NCI-H2081 treated with DMSO at 0.1 percent for 48 hours (cell line): Measurements from ENCODE around the gene ABCG4.
"Not testable (repeated sequence)": the region's sequence is repeated elsewhere in the genome, so short reads cannot be mapped to it uniquely, and the experiment has no call there.

Experiments
- DNase-seq: peaks from one replicate; lab custom pipeline; 2025; lab: John Stamatoyannopoulos, UW

Gene ABCG4

DNA sequence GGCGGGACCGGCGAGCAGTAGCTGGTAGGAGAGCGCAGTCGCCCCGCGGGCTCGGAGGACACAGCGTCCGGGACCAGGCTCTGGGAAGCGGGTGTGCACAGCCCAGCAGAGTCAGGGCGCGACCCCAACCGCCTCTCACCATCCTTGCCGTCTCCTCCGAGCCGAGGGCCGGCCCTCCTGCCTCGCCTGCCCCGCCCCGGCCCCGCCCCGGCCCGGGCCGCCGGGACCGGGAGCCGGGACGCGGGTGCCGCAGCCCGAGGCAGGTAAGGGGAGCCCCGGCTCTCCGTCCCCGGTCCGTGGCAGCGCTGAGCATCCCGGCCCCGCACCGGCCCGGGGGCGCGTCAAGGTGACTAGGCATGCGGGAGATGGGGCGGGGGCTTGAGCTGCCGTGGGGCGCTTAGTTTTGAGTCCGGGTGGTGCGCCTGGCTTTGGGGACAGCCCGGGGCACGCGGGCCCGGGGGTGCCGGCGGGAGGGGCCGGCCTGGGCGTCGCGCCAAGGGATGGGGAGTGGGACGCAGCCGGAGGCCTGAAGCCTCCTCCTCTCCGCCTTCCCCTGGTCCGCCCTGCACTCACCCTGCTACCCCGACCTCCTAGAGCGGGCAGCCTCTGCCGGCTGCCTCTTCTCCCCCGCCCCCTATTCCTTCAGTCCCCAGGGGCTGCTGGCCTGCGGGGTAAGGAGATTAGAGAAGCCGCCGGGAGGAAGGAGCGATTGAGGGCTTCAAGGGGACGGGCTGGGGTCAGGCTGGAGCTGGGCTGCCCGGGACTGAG lies at the start of gene ABCG4:
Gene ABCG4 (plus strand): TSS at position 35 of the 768 bp plus-strand sequence. CDS start 914 bp downstream, outside the sequence.
- DNase-seq, result no peak

DNA sequence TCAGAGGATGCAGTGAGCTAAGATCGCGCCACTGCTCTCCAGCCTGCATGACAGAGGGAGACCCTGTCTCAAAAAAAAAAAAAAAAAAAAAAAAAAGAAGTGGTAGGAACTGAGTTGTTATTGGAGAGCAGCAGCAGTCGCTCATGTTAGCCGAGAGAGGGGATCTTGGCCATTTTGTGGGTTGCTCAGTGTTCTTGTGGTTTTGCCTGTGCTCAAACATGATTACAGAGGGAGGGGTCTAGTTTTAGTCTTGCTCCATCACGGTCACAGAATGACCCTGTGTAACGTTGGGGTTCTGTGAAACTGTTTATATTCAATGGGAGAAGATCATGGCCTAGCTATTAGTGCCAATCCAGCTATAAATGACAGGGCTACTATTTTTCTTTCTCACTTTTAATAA lies 49.1 kb upstream of the ABCG4 start:
- DNase-seq, result no peak

DNA sequence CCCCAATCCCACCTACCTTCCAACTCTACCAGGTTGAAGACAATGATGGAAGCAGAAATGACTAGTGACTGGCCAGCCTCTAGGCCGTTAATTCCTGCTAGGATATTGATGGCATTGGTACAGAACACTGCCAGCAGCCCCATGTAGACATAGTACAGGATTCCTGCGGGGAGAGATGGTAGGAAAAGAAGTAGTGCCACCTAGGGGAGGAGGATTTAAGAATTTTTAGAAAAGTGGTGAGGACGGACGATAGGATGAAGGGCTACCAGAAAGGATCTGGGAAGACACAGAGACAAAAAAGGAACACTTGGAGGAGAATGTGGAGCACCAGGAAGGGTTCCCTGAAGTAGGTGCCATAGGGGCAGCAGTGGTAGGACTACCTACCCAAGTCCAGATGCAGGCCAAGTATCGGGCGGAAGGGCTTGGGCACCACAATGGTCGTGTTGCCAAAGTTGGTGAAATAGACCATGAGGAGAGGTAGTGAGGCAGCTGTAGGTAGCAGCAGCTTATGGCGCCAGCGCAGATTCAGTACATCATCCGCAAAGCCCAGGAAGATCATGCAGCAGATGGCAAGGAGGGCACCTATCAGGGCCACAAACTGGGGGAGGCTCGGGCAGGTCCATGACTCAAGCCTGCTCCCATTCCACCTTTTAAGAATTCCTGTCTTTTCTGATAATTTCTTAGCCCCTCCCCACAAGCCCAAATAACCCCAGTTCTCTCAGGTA lies 48.4 kb upstream of the ABCG4 start:
- DNase-seq, result peak; percentile 9

DNA sequence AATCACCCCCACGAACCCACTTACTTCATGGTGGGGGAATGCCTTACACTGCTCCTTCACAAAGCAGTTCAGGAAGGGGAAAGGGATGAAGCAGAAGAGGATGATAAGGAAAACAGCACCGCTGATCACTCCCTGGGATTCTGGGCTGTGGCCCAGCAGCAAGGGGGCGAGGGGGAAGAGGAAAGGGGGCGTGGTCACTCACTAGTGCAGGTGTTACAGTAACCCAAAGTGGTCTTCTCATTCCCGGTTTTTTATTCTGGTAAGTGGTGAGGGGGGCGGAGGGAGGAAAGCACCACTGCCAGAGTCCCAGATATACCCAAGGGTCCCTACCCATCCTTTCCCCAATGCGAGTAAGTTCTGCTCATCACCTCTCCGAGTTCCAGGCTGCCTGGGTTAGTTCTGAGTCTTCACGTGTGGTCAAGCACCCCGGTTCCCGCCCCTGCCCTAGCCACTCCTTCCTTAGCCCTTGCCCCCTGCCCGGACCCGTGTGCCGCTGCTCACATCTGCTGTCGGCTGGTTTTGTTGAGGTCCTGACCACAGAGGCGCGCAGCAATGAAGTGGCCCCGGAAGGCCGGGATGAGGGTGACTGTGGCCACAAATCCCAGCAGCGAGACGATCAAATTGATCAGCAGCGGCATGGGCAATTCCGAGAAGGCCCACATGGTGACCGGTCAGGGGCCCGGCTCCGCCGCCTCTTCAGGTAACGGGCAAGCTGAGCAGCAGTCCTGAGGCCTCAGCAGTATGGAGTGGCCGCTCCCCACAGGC lies 47.7 kb upstream of the ABCG4 start:
- no peak for DNase-seq

DNA sequence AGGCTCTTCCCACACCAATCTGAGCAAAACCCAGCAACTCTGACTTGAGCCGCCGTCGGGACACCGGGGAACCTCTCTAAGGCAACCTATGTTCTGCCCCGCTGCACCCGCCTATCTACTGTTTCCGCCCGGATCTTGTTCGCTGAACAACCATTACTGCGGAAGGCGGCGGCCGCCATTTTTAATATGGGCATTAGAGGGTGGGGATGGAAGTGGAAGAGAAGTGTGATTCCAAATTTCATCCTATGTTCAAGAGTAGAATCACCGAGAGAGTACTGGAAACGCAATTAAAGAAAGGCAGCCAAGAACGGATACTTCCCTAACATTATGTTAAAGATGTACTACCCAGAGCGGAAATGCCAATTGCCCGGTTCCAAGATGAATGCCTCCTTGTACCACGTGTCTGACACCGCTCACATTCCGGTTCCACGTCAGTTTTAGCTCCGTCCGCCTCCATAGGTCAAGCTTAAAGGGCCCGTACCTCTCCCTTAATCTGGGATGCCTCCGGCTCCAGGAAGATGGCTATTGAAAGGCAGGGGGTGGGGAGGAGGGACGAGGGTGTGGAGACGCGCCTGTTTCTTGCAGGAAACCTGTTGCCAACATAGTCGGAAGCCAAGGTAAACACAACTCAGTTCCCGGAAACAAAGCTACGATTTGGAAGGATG lies 47.0 kb upstream of the ABCG4 start, which contains the start of gene DPAGT1:
Gene DPAGT1 (minus strand): TSS at position 95 of the 665 bp plus-strand sequence. CDS start 198 bp downstream, outside the sequence.
- peak; percentile 93 for DNase-seq

DNA sequence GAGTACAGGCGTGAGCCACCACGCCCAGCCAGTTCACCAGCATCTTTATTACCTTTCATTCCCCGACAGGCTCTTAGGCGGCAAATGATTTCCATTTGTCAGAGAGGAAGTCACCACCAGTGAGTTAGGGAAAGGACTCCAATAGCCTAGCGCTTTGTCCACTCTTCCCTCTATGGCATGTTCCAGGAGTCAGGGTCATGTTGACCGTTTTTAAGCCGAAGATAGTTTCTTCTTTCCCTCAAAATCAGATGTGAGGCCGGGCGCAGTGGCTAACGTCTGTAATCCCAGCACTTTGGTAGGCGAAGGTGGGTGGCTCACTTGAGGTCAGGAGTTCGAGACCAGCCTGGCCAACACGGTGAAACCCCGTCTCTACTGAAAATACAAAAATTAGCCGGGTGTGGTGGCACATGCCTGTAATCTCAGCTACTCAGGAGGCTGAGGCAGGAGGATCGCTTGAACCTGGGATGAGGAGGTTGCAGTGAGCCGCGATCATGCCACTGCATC lies 45.6 kb upstream of the ABCG4 start:
- not testable (repeated sequence) for DNase-seq

DNA sequence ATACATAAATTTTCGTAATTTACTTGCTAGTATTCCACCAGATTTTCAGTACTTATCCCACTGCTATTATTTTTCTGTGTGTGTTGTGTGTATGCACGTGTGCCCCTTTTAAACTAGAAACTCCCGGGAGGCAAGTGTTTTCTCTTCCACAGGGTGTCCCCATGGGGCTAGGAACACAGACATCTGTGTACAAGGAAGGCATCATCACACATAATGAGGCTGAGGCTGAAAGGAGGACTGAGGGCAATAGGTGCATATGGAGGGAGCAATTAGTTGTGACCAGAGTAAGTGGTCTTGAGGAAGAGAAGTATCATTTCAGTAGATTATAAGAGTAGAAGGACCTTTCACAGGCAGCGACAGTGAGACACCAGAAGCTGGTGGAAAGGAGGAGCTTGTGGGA lies 45.1 kb upstream of the ABCG4 start:
- DNase-seq, result no peak

DNA sequence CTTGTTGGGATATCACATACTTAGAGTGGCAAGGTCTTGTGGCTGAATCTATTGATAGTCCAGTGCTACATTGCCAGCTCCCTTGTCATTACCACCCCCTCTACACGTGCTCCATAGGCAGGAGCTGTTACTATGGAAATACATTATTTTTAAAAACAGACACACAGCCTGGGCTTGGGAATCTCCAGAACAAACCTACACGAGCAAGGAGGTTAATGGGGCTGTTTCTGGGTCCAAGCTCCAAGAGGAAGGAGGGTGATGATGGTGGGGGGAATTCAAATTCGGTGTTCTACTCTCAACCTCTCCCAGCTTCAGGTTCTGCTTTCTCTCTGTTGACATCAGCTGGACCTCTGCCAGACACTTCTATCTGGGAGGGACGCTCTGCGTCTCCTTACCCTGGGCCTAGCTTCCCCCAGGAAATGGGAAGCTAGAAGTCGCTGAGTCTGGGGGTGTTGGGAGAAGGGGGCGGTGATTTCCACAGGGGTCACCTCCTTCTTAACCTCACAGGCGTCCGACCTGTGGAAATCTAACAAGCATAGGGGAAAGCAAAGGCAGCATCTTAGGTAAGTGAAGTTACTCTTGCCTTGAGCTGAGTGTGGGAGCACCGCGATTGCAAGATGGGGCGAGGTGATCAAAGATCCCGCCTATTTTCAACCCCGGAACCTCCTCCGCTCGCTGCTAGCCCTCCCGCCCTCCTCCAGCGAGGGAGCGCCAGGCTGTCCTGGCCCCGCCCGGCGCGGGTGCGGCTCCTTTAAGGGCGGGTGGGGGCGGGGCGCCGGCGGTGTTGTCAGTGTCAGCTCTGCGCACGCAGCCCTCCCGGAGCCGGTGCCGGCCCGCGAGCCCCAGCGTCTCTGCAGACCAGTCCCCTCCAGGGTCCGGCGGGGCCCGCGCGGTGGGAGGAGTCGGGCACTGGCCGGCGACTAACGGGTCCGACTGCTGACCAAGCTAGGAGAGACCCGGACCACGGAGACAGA lies 42.0 kb upstream of the ABCG4 start, which contains the start of gene C2CD2L:
Gene C2CD2L (plus strand): TSS at position 781 of the 974 bp plus-strand sequence. CDS start 398 bp downstream, outside the sequence.
- DNase-seq, result peak; percentile 62

DNA sequence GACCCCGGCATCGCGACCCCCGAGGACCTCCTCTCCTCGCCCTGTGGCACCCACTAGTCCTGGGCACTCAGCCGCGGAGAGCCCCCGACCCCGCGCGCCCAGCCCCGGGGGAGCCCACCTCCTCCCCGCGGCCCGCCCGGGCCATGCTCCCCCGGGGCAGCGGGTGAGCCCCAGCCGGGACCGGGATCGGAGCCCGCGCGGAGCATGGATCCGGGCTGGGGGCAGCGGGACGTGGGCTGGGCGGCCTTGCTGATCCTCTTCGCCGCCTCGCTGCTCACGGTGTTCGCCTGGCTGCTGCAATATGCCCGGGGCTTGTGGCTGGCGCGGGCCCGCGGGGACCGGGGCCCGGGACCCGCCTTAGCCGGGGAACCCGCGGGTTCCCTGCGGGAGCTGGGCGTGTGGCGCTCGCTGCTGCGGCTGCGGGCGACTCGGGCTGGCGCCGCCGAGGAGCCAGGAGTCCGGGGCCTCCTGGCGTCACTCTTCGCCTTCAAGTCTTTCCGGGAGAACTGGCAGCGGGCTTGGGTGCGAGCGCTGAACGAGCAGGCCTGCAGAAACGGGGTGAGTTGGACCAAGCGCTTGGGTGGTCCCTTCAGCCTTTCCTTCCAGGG lies 41.2 kb upstream of the ABCG4 start:
- no peak for DNase-seq

DNA sequence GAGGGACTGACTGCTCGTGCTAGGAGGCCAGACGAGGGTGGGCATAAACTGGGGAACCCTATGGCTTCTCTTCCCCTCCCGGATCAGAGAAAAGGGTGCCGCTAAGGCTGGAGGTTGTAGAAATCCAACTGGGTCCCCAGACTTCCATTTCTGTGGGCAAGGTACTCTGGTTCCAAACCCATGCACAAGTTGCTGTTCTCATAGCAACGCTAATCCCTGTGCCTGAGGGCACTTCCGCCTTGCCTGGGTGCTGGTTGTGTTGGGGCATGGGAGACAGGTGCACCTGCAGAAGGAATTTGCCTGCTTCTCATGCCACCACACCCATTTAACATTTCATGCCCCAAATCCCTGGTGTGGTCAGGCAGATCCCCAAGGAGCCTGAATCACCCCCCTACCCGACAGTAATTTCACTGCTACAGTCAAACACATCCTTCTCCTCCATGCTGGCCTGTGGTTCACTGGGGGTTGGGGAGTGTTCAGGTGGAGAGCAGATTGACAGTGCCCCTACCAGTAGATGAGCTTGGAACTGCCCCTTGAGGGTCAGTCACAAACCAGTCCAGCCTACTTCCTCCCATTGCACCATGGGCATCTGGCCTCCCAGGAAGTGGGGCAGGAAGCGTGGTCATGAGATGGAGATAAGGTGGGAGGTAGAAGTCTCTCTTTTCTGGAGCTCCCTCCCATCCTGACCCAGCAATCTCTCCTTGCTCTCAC lies 40.6 kb upstream of the ABCG4 start:
- DNase-seq, result peak; percentile 17

DNA sequence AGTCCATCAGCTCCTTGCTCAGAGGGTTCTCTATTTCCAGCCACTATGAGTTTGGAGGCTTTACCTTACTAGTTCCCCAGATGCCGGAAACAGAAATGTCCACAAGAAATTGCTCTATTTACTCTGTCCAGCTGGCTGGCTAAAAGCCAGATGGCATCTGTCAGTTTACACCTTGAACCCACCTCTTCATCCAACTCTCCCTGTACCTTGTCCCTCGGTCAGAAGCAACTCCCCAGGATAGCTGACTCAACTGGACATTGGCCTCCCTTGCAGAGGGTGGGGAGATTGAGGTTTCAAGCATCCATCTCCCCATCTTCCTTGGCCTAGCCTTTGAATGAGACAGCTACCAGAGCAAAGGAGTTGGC lies 40.0 kb upstream of the ABCG4 start:
- no peak for DNase-seq

DNA sequence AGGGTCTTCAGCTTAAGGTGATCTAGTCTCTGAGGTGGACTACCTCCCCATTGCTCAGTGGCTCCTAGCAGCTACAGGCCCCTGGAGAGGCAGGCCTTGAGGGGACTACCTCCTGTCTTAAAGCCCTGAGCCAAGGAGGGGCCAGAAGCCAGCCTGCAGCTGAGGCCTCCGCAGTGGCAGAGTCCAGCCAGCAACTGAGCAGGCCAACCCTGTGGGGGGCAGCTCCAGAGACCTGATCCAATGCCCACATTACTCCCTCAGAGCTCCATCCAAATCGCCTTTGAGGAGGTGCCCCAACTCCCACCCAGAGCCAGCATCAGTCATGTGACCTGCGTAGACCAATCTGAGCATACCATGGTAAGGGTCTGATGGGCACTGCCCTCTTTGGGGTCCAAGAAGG lies 39.0 kb upstream of the ABCG4 start:
- no peak for DNase-seq

DNA sequence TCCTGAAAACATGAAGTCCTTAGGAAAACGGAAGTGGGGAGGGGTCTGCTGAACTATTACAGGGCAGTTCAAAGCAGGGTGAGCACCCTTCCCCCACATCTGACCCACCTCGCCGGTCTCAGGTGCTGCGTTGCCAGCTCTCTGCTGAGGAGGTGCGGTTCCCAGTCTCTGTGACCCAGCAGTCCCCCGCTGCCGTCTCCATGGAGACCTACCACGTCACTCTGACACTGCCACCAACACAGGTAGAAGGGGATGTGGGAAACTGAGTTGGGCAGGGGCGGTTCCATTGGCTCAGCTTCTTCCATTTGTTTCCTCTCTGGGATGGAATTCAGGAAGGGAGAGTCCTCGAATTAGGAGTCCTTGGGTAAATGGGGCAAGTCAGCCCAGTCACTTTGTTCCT lies 38.4 kb upstream of the ABCG4 start:
- no peak for DNase-seq

DNA sequence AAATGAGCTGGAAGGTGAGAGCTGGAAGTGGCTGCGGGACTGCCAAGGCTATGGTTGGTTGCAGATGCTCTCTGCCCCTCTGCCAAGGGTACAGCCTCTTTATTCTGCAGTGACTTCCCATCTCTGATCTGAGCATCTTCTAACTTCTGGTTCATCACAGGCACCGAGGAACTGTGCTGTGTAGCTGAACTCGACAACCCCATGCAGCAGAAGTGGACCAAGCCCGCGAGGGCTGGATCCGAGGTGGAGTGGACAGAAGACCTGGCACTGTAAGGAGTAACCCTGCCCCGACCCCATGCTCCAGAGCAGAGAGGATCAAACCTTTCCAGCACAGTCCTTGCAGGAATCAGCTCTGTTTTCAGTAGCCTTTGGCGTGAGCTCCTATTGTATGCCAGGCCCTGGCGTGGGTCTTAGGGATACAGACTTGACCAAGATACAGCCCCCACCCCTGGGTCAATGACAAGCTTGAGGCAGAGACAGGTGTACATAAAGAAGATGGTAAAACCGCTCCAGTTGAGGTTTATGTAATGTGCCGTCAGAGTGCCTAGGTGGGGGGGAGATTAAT lies 37.4 kb upstream of the ABCG4 start:
- no peak for DNase-seq

DNA sequence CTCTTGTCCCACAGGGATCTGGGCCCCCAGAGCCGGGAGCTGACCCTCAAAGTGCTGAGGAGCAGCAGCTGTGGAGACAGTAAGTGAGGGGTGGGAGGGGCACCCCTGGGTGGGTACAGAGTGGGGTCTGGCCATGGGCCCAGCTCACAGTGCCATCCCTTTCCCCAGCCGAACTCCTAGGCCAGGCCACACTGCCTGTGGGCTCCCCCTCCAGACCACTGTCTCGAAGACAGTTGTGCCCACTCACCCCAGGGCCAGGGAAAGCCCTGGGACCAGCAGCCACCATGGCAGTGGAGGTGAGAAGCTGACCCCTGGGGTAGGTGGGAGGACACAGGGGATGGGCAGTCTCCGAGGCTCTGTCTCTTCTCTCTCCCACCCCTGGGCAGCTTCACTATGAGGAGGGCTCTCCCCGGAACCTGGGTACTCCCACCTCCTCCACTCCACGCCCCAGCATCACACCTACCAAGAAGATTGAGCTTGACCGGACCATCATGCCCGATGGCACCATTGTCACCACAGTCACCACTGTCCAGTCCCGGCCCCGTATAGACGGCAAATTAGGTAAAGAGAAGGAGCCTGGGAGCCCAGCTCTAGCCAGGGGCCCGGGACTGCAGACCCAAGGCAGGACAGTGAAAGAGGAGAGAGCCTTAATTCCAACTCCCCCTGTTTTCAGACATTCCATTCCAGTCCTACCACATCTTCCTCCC lies 36.4 kb upstream of the ABCG4 start:
- no peak for DNase-seq

DNA sequence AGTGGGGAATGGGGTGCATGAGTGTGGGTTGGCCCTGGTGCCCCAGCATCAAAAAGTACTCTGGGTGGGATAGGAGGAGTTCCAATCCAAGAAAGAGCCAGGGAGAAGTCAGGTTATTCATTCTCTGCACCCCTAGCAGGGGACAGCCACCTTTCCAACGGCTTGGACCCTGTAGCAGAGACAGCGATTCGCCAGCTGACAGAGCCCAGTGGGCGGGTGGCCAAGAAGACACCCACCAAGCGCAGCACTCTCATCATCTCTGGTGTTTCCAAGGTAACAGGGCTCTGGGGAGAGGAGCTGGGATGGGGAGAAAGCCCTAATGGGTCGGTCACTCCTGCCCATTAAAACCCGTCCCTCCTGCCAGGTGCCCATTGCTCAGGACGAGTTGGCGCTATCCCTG lies 35.1 kb upstream of the ABCG4 start:
- DNase-seq, result no peak

DNA sequence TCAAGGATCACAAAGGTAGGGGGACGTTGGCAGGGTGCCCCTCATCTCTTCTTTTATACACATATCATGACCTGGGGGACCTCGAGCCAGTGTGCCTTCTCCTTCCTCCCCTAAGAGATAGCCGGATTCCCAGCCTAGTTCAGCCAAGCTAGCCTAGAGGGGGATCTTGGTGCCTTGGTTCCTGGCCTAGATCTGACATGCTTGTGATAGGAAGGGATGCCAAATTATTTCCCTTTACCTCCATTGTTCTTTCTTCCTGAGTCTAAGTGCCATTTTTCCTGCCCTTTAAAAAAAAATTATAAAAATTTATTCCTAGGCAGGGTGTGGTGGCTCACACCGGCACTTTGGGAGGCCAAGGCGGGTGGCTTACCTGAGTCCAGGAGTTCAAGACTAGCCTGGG lies 34.5 kb upstream of the ABCG4 start:
- DNase-seq, result no peak

DNA sequence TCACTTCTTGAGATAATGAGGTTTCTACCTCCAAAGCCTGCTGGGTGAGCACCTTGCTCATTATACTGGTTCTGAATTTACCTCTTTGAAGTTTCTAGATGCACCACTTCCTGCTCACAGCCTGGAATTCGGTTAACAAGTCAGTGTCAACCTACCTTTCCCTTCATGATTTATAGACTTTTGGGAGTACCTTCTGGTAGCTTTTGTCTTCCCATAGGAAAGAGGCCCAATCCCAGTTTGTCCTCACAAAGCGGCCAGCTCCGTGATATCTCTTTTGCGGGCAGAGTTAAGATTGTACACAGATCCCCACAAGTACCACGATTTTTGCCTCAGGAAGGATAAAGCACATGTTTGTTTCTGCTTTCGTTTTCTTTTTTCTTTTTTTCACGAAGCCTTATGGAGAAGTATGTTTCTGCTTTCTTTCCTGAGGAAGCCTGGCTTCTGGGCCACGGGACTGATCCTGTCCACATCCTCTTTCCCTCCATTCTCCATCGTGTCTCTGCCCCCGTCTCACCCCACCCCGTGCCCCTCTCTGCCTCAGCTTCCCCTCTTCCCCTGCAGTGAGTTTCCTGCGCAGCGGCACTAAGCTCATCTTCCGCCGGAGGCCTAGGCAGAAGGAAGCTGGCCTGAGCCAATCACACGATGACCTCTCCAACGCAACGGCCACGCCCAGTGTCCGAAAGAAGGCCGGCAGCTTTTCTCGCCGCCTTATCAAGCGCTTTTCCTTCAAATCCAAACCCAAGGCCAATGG lies 33.2 kb upstream of the ABCG4 start:
- DNase-seq, result no peak
